Stimulated activated CD8-positive, alpha-beta memory T cell treated with anti-CD3 and anti-CD28 coated beads, Interleukin-12 subunit alpha, Interleukin-12 subunit beta, amount 100 ng/mL, for 24 hours (primary cell): ENCODE measurements around the gene PHF23.
A peak's percentile ranks its signal among the peaks of the same experiment; 100 is the strongest.

Experiments
- DNase-seq: peaks from one replicate; pipeline ENCODE4 v3.0.0-alpha.2; 2020; ENCODE audit errors: extremely low read depth

The PHF23 gene

DNA sequence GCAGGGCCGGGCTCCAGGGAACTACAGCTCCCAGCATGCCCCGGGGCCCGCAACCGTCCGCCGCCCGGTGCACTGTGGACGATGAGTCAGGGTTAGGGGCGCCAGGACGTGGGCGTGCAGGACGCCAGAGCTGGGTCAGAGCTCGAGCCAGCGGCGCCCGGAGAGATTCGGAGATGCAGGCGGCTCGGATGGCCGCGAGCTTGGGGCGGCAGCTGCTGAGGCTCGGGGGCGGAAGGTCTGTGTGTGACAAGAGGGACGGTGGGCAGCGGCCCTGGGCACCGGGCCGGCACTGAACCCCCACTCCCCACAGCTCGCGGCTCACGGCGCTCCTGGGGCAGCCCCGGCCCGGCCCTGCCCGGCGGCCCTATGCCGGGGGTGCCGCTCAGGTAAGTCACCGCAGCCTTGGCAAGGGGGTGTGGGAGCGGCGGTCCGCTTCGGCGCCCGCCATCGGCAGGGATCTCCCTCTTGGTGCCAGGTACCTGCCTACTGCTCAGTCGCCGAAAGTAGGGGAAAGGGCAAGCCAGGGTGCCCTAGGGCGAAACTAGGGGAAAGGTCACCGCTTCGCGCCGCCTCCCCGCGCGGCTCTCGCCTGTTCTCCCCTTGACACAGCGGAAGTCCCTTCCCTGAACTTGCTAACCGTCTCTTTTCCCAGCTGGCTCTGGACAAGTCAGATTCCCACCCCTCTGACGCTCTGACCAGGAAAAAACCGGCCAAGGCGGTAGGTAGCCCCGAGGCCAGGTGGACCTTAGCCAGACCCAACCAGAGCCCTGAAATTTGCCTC lies 19.3 kb downstream of the PHF23 start, which contains the start of the genes ACADVL and DLG4:
ACADVL (plus strand) TSS at position 127 of the 781 bp plus-strand sequence; CDS start at position 174, 47 bp downstream.
DLG4 (minus strand) TSS at position 25 of the 781 bp plus-strand sequence.
- no peak for DNase-seq

DNA sequence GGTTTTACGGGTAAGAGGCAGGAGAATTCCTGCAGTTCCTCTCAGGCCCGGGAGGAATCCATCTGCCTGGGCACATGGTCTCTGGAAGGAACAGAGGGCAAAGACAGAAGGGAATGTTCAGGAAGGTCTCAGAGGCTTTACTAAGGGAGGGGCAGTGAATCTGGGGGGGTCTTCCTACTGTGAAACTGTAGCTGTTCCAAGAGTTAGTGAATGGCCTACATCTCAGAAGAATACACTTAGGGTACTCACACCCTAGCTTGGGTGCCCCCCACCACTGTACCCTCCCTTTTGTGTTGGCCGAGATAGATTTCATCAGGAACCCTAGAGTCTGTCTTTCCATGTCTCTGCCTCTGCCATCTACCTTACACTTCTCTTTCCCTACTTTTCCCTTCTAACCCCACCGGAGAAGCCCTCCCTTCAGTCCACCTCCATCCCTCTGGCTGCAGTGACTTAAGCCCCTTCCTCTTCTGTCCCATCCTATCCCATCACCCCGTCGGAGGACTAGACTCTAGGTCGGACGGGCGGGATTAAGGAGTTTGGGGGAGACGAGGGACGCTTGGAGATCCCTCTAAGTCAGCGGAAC lies 19.9 kb downstream of the PHF23 start:
- no peak for DNase-seq

DNA sequence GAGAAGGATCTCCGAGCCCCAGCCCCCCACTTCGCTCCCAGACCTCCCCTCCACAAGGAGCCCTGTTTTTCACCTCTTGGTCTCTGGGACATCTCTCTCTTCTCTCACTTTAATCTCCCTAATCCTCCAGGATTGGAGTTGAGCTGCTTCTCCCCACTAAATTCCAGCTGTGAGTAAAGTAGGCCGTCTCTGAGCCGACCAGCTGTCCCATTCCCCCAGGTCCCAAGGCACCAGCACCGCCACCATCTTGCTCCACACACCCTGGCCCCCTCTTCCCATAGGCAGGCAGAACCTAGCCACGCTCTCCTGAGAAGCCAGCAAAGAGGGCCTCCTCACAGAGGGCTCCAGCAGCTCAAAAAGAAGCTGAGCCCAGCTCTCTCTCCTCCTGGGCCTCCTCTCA lies 20.5 kb downstream of the PHF23 start:
- no peak for DNase-seq

DNA sequence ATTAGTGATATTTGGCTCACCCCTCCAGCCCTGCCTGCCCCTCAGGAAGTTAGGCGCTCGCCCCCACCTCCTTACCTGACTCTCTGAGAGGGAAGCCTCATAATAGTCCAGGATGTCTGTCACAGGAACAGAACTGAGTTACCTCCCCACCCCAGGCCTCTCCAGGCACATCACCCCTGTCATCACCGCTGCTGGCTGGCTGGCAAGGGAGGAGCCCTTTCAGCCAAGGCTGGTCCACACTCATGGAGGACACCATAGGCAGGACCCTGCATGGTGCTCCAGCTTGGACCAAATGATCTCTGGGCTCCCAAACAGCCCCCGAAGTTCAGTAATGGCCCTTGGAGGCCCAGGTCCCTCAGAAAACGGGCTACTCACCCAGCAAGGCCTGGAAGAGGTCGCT lies 21.1 kb downstream of the PHF23 start:
- DNase-seq: no peak

DNA sequence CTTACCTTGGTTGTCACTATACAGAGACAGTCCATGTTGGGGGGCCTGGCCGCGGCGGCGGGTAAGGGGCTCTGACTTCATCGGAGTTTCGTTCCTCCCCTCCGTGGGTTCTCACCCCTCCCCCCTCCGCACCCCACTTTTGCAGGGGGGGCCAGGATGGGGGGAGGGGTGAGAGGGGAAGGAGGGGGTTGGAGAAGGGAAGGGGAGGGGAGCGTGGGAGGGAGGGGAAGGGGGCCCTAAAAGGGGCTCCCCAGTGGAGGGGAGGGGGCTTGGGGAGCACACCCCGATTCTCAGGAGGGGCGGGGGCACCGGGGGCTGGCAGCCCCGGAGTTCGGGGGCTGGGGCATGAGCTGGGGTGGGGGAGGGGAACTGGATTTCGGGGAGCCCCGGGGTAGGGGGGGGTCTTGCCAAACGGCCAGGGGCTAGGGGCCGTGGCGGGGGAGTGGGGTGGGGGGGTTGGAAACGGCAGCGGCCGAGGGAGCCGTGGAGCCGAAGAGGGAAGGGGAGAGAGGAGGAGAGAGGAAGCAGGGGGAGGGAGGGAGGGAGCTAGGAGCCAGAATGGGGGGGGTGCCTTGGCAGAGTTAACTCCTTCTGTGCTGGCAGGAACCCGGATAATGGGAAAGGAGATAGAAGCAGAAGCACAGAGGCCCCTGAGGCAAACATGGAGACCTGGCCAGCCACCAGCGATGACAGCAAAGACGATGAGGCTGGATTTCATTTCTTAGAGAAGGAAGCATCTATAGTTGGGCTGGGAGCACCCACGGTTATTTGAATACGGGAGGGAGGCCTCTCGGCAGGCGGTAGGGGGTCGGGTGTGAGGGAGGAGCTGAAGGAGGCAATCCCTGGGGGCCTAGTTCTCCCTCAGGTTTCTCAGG lies 21.9 kb downstream of the PHF23 start:
- no peak for DNase-seq

DNA sequence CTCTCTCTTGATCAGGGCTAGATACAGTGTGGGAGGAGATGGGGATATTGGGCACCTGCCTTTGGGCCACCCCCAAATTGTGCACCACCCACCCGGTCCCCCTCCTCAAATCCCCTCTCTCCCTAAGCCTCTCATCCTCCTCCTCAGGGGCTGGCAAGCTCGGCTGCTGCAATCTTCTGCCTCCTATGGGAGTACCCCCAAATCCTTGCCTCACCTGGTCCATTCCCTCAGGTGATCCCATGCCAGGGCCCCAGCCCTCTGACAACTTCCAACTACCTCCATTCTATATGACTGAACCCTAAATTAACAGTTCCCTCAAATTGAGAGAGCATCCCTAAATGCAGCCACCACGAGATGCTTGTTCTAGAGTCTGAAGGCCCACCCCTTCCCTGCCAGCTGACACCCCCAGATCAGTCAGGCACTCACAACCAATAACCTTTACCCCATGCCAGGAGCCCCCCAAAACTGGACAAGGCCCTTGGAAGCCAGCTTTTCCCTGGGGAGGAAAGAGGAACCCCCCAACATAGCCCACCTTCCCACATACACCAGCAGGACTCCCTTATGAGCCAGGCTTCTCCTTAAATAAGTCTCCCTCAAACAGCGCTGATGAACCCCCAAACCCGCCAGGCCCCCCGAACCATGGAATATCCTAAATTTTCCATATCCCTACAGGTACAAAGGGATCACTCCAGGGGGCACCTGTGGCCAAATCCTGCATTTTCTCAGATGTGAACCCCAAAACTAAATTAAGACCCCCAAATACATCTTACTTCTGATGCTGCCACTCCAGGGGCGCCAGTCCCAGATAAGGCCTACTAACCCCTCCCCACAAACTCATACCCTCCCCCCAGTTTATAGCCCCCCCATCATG lies 22.8 kb downstream of the PHF23 start:
- DNase-seq: no peak

DNA sequence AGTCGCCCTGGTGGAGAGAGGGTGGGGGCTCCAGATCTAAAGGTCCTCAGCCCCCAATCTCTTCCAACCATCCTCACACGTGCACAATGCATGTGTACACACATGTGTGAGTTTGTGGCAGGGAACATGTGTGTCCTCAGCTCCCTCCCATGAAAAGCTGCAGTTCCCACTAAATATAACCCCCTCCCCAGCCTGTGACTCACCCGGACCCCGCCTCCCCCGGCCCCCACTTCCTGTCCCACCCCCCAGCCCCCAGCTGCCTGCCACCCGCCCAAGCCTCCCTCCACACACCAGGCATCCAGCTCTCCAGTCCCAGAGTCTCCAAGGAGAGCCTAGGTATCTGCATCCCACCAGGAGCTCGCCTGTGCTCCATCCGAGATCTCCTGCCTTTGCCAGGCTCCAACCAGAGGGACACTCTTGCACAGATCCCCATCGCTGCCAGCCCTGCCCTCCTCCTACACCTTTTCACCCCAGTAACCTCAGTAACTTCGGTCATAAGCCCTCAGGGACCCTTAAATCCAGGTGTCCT lies 23.5 kb downstream of the PHF23 start:
- no peak for DNase-seq

DNA sequence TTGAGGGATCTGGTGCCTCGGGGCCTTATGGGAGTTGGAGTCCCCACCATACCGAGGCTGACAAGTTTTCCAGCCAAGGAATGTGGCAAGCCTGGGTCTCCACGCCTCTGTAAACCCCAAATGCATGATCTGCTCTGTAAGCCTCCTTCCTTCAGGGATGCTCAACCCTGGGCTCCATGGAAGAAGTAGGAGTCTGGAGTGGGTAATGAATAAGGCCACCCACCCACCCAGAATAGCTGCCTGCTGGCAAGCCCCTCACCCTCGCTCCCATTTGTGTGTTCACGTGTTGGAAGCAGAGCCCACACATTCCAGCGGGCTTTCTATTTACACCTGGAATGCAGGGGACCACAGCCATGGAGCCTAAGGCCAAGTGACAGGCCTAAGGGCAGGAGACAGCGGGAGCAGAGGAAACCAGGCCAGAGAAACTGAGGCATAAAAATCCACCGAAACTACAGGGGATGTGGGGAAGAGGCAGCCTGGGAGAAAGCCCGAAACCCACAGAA lies 24.1 kb downstream of the PHF23 start:
- DNase-seq: no peak

DNA sequence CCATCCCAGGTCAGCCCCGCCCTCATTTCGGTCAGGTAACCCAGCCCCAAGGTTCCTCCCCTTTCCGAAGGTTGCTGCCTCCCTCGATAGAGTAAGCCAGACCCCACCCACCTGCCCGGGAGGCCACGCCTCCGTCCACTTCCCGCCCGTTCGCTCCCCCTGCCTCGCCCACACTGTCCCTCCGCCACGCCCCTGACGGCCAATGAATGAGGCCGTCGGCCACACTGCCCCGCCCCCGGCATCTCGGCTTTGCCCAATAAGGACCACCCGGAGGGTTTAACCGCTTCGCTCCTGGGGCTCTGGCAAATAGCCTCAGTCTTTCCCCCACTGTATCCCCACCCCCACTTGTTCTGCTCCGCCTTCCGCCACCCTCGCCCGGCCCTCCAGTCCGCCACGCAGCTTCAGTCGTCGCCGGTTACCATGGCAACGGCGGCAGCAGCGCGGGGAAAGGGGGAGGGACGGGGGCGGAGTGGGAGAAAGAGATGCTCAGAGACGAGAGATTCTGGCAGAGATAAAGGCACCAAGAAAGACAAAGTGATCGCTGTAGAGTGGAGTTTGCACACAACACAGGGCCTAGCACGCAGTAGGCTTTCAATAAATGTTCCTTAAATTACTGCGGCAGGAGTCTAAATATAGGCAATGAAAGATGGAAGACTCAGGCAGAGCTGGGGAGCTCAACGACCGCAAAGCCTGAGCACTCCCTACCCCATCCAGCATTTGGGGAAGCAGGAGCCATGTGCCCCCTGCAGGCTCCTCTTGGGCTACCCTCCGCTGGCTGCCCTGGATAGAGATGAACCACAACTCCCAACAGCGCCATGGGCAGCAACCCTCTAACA lies 24.7 kb downstream of the PHF23 start:
- peak; percentile 99 for DNase-seq

DNA sequence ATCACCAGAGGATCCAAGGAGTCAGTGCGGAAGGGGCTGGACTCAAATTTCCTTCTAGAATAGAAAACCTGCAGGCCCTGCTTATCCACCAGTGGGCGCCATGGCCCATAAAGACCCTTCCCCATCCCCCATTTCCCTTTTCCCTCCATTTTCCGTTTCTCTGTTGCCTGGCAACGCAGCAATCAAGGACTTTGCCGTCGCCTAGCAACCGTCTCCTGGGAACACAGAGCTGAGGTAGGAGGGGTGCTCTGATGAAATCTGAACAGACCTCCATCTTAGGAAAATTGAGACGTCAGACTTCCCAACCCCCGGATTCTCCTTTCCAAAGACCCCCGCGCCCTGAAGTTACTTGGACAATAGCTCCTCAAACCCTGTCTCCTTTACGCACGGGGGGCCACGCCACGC lies 25.4 kb downstream of the PHF23 start:
- no peak for DNase-seq

DNA sequence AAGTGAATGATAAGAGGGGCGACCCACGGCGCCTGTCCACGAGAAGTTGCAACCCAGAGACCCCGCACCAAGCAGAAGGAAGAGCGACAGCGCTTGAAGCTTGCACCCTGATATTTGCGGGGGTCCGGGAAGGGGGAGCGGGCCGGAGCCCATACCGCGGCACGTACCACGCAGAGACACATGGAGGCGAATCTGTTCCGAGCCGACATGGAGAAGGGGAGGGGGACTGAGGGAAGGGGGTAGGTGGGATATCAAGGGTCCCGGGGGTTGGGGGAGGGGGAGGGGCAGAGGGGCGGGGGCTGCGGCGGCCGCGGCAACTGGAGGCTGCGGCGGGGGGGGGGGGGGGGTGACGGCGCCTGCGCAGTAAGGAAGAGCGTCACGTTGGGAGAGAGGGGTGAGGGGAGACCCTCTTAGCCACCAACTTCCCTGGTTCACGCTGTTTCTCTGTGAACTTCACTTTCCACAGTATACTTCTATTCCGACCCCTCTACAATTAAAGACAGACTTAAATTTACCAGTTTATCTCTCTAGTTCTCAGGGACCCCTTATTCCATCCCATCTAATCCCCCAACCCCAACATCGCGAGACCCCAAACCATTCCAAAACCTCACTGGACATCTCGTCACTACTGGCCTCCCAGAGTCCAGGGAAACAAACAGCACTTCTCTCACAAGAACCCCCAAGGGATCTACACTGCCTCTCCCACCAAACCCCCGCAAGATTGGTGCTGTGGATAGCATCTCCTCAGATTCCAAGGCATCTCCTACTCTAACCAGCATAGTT lies 27.6 kb downstream of the PHF23 start:
- DNase-seq: no peak

DNA sequence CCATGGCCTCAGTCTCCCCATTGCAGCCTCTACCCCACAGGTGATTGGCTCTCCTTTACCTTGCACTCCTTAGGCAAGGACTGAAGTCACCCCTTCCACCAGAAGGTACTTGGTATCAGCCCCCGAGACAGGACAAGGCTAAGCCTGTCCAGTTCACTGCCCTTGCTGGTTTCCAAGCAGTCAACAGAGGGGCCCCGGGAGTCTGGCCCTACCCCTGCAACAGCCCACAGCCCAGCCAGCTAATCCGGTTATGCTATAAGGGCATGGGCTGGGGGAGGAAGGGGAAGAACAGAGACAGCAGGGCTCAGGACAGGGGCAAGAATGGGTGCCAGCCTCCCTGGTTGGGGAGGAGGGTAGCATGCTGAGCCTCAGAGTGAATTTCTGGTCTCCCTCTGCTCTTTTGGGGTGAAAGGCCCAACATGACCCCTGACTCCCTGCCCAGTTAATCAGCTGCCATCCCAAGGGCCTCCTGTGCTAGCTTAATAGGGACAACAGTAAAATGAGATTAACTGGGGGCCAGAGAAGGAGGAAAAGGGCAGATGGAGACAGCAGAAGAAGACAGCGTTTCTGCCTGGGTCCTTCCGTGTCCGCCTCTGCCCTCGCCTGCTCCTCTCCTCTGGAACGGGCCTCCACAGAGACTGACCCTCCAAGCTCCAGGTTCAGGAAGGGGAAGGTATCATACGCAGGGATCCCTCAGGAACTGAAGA lies 30.4 kb downstream of the PHF23 start:
- no peak for DNase-seq

DNA sequence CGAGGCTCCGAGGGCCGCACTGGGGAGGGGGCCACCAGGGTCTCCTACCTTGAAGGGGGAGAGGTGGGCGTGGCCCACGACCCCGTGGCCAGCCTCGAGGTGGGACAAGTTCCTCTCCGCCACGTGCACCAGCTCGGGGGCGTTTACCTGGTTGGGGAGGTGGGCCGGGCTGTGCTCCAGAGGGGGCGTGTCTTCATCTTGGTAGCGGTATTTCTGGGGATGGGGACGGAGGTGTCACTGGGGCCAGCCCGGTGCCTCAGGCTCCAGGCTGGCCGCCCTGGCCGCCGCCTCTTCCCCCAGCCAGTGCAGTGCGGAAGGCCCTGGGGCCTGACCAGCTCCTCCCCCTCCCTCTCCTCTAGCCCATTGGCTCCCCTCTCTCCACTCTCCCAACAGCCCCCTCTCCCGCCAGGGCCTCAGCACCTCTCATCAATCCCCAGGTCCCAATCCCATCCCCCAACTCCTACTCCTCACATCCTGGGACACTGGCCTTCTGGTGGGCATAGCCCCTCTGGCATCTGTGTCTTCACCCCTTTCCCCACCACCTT lies 31.2 kb downstream of the PHF23 start:
- DNase-seq: no peak

DNA sequence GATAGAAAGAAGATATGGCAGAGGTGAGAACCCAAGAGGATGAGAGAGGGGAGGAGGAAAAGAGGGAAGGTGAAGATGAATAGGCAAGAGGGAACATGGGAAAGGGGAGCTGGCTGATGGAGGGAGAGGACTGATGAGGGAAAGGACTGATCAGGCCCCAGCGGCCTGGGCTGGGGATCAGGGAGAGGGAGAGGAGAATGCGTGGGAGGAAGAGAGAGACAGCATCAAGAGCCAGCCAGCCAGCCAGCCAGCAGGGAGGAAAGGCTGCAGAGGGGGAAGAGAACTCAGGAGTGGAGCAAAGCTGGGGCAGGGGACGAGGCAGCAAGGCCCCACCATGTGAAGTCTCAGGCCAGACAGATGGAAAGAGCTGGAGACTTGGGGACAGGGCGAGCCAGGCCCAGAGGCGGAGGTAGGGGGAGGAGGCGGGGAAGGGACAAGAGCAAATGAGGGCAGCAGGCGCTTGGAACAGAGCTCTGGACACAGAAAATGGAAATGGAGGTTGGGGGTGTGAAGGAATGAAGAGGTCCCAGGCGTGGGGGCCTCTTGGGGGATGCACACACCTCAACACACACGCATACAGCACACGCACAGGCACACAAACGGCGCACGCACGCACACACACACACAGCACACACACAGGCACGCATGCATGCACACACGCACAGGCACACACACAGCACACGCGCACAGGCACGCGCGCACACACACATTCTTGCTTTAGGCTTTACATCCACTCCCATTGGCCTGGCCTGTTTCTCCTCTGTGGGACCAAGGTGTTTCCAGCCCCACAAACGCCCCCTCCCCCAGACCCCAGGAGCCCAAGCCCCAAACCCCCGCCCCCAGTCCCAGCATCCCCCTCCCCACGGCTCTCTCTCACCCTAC lies 31.9 kb downstream of the PHF23 start:
- DNase-seq: no peak

DNA sequence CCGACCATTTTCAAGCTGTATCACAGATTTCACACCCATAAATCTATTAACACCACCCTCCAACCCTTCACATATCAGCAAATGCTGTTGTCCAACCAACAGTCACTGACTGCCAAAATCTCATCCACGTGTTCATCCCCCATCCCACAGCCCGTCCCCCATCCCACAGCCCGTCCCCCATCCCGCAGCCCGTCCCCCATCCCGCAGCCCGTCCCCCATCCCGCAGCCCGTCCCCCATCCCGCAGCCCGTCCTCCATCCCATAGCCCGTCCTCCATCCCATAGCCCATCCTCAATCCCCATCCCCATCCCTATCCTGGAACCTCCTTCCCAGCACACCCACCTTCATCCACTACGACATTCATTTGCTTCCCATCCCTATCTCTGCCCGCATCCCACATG lies 33.7 kb downstream of the PHF23 start:
- DNase-seq: no peak

DNA sequence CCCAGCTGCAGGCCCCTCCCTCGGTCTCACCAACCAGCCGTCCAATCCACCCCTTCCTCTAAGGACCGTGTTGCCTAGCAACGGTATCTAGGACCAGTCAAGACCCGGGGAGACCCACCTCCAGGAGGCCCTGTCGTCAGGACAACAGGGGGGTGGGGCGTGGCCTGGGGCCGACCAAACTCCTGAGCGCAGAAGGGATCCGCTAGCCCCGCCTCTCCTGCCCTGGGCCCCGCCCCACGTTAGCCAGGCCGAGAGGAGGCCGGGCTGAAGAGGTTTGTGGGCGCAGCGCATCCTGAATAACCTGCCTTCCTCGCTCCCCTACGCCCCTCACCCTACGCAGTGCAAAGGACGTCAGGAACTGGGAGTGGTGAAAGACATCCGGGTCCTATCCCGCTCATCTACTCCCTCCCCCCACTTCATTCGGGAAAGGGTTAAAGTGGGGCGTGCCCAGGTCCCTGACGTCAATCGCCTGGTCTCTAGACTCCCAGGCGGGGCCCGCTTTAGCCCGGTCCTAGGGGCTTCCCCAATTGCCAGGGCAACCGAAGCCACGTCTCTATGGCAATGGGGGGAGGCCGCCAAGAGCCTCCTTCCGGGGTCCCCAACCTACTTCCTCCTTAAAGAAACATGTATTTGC lies 34.3 kb downstream of the PHF23 start:
- peak; percentile 83 for DNase-seq

DNA sequence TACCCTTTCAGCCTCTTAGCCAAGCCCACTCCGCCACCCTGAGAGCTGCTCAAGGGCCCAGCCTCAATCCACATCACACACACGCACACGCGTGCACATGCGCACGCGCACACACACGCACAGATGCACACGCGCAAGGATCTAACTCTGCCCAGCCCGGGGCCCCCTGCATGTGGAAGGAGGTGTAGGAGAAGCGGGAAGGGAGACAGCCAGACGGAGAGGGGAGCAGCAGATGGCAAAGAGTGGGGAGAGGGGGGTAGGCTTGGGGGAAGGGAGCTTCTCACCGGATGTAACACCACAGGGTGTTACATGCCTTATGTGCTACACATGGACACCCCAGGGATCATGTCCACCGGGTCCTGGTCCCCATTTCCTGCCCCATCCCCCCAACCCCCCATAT lies 34.9 kb downstream of the PHF23 start:
- no peak for DNase-seq
